B cell (primary cell): ENCODE results near the gene EPHA7. TPM values are rescaled to one million over a fixed set of nuclear protein-coding genes. Genes with fewer than 3 reads are reported as not detected.

Source experiments
- ATAC-seq: fragments of 200-7000 bp; cut with Tn5 transposase; one replicate; pipeline ENCODE4 v1.10.0; 2021; ENCODE audit warnings: low read depth, mild to moderate bottlenecking, moderate number of reproducible peaks, moderate library complexity
- CTCF ChIA-PET: fragments of 350-600 bp; sonication (Branson Sonifier 250); formaldehyde crosslinking; loops from one replicate; lab custom pipeline; 2021; ENCODE audit warnings: antibody characterized with exemption, inconsistent platforms; lab: Charles Lee
- POLR2A ChIA-PET: fragments of 350-600 bp; sonication (Branson Sonifier 250); formaldehyde crosslinking; loops from one replicate; lab custom pipeline; 2021; ENCODE audit warnings: antibody characterized with exemption; lab: Charles Lee
- DNase-seq: peaks from one replicate; pipeline ENCODE4 v3.0.0; 2013
- H2AFZ ChIP-seq: 2 replicates; pipeline ENCODE4 v1.6.1; 2012; ENCODE audit warnings: mild to moderate bottlenecking, low read depth, low read length; ENCODE audit not compliant: insufficient read depth, poor library complexity, severe bottlenecking
- H3K27ac ChIP-seq, 2 donors: 1 replicate in 1 of 2; 2 replicates in 1 of 2; pipeline ENCODE4 v1.5.1; 2012 to 2013; ENCODE audit warnings: low read length in 2 of 2, mild to moderate bottlenecking in 2 of 2, moderate library complexity in 1 of 2
- H3K27me3 ChIP-seq, 4 experiments: fragments of 200-600 bp in 1 of 4; sonication (generic) in 1 of 4; replicated peaks in 1 of 4; 1 replicate in 2 of 4; 2 replicates in 2 of 4; pipeline versions ENCODE4 v1.6.1 to v1.7.0; 2013 to 2016; ENCODE audit warnings: low read length in 3 of 4, mild to moderate bottlenecking in 2 of 4, mixed read lengths in 1 of 4, moderate library complexity in 1 of 4; ENCODE audit not compliant: insufficient read depth in 4 of 4, control insufficient read depth in 3 of 4; ENCODE audit errors: control extremely low read depth in 1 of 4
- H3K36me3 ChIP-seq, 2 experiments: replicated peaks in 1 of 2; 1 replicate in 1 of 2; 2 replicates in 1 of 2; pipeline versions ENCODE4 v1.6.1 to v1.7.1; 2013; ENCODE audit warnings: low read length in 1 of 2; ENCODE audit not compliant: insufficient read depth in 2 of 2, control insufficient read depth in 1 of 2; ENCODE audit errors: control extremely low read depth in 1 of 2, extremely low read depth in 1 of 2
- H3K4me1 ChIP-seq, 2 donors: fragments of 200-600 bp in 1 of 2; sonication (generic) in 1 of 2; 1 replicate in 1 of 2; 2 replicates in 1 of 2; pipeline versions ENCODE4 v1.5.1 to v1.6.1; 2013 to 2017; ENCODE audit warnings: low read length in 2 of 2; ENCODE audit not compliant: control insufficient read depth in 2 of 2, insufficient read depth in 2 of 2
- H3K4me2 ChIP-seq: replicated peaks from 2 replicates; pipeline ENCODE3; 2012; ENCODE audit warnings: mild to moderate bottlenecking, low read depth, low read length; ENCODE audit not compliant: poor library complexity, severe bottlenecking
- H3K4me3 ChIP-seq, 5 experiments: fragments of 200-600 bp in 1 of 5; sonication (generic) in 1 of 5; 1 replicate in 3 of 5; 2 replicates in 2 of 5; pipeline versions ENCODE4 v1.5.1 to v1.7.0; 2011 to 2016; ENCODE audit warnings: low read length in 4 of 5, mild to moderate bottlenecking in 4 of 5, low read depth in 2 of 5, control low read depth in 1 of 5, moderate library complexity in 1 of 5; ENCODE audit not compliant: insufficient read depth in 1 of 5; ENCODE audit errors: control extremely low read depth in 1 of 5, extremely low read depth in 1 of 5
- H3K79me2 ChIP-seq: fragments of 200-600 bp; sonication (generic); one replicate; pipeline ENCODE4 v1.6.0; 2016; ENCODE audit warnings: low read length; ENCODE audit not compliant: control insufficient read depth, insufficient read depth
- H3K9ac ChIP-seq: fragments of 200-600 bp; sonication (generic); 2 replicates; pipeline ENCODE4 v1.6.1; 2017; ENCODE audit warnings: mild to moderate bottlenecking, low read length, moderate library complexity
- H3K9me3 ChIP-seq, 3 donors: one replicate each; pipeline versions ENCODE4 v1.6.1 to v1.7.1; 2013; ENCODE audit warnings: low read length in 2 of 3; ENCODE audit not compliant: control insufficient read depth in 2 of 3, insufficient read depth in 1 of 3; ENCODE audit errors: control extremely low read depth in 1 of 3
- H4K20me1 ChIP-seq: 2 replicates; pipeline ENCODE4 v1.6.0; 2012; ENCODE audit warnings: mild to moderate bottlenecking, low read length; ENCODE audit not compliant: insufficient read depth, control insufficient read depth, poor library complexity, severe bottlenecking
- H3K27ac Mint-ChIP-seq: one replicate; pipeline ENCODE4 v1.8.0; 2021; ENCODE audit warnings: mixed read lengths
- H3K27me3 Mint-ChIP-seq: one replicate; pipeline ENCODE4 v1.8.0; 2021; ENCODE audit warnings: mixed read lengths
- H3K4me1 Mint-ChIP-seq: one replicate; pipeline ENCODE4 v1.8.0; 2021; ENCODE audit warnings: mixed read lengths
- H3K4me3 Mint-ChIP-seq: one replicate; pipeline ENCODE4 v1.8.0; 2021; ENCODE audit warnings: mixed read lengths
- H3K9me3 Mint-ChIP-seq: one replicate; pipeline ENCODE4 v1.8.0; 2022; ENCODE audit warnings: mixed read lengths; ENCODE audit not compliant: insufficient read depth
- EZH2 ChIP-seq: IDR thresholded peaks from 2 replicates; pipeline ENCODE4 v1.6.1; 2012; ENCODE audit warnings: borderline replicate concordance, low read depth, mild to moderate bottlenecking, moderate library complexity, low read length; ENCODE audit not compliant: insufficient read depth, poor library complexity, severe bottlenecking
- WGBS: methylation state at CpG from one replicate; pipeline ENCODE4 v1.1.5; 2013; ENCODE audit warnings: missing lambda C conversion rate; ENCODE audit not compliant: insufficient coverage; 5-methylcytosine and 5-hydroxymethylcytosine counted together
- intact Hi-C: fragments of 100-400 bp; cut with micrococcal nuclease; formaldehyde crosslinking; loops from one replicate; pipeline ENCODE4 v1.10.0; 2022
- polyA plus RNA-seq: library from polyadenylated mRNA; depleted of rRNA; stranded (reverse); fragments of >200 nt; gene quantifications from 2 replicates; pipeline ENCODE4 v1.2.3, GENCODE V29; 2012
- total RNA-seq, 2 donors: library from RNA; stranded (reverse); fragments of 120-200 nt in 1 of 2; gene quantifications; 1 replicate in 1 of 2; 2 replicates in 1 of 2; pipeline versions ENCODE4 v1.2.3 to v1.2.4, GENCODE V29; 2013 to 2022
- TF ChIP-seq, protein P1 (sequence below): fragments of 200-600 bp; IDR thresholded peaks from one replicate; pipeline ENCODE4 v1.8.0; 2022; ENCODE audit warnings: antibody characterized with exemption, mild to moderate bottlenecking

EPHA7 gene
- total and polyA plus RNA-seq, 2 donors (not counting 1 experiment from before 2014, with no cell fraction given), result not detected

DNA sequence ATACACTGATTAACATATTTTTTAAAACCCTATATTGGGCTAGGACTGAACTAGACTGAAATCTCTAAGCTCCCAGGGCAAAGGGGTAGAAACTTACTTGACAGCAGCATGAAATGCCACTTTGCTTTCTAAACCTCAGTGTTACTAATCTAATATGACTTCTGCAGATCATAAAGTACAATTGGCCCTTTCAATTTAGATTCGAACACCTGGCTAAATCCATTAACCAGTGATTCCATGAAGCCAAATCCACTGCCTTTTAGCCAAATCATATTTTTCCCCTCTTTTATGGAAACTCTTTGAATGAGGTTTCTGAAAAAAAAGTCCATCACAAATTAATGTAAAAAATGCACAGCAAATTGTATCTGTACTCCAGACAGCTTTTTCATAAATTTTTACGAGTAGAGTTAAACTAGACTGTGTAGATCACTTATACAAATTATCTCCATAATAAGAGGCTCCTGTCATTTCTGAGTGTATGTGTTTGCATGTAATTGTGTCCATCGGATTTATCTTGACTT lies 25.7 kb downstream of the EPHA7 start:
- Mint-ChIP-seq H3K27ac (no peak overlapping the region), H3K4me1 (no peaks in the 10 kb centered on the region), H3K27me3 (no peaks in the 10 kb centered on the region), H3K9me3 (no peaks in the 10 kb centered on the region), H3K4me3 (no peak overlapping the region)
- DNase-seq, result no peak
- Histone ChIP-seq H3K4me1 (no peaks in the 10 kb centered on the region), H3K9ac (no peak overlapping the region), H3K4me2 (no peak overlapping the region), H3K27ac (no peak overlapping the region), H3K79me2 (no peaks in the 10 kb centered on the region), H3K4me3 (no peak overlapping the region), H3K27me3 (no peaks in the 10 kb centered on the region), H3K9me3 (no peaks in the 10 kb centered on the region), H3K36me3 (no peaks in the 10 kb centered on the region), H4K20me1 (no peaks in the 10 kb centered on the region), H2AFZ (no peak overlapping the region)
- TF ChIP-seq, protein P1, sequence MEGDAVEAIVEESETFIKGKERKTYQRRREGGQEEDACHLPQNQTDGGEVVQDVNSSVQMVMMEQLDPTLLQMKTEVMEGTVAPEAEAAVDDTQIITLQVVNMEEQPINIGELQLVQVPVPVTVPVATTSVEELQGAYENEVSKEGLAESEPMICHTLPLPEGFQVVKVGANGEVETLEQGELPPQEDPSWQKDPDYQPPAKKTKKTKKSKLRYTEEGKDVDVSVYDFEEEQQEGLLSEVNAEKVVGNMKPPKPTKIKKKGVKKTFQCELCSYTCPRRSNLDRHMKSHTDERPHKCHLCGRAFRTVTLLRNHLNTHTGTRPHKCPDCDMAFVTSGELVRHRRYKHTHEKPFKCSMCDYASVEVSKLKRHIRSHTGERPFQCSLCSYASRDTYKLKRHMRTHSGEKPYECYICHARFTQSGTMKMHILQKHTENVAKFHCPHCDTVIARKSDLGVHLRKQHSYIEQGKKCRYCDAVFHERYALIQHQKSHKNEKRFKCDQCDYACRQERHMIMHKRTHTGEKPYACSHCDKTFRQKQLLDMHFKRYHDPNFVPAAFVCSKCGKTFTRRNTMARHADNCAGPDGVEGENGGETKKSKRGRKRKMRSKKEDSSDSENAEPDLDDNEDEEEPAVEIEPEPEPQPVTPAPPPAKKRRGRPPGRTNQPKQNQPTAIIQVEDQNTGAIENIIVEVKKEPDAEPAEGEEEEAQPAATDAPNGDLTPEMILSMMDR, result no peak
- TF ChIP-seq EZH2, result no peak
- no peak for ATAC-seq
- no CpG with 5 or more reads among the region's 3 CpGs for WGBS
- CTCF ChIA-PET, result no interaction called here
- POLR2A ChIA-PET, result no interaction called here
- intact Hi-C loops, result no loop called here

DNA sequence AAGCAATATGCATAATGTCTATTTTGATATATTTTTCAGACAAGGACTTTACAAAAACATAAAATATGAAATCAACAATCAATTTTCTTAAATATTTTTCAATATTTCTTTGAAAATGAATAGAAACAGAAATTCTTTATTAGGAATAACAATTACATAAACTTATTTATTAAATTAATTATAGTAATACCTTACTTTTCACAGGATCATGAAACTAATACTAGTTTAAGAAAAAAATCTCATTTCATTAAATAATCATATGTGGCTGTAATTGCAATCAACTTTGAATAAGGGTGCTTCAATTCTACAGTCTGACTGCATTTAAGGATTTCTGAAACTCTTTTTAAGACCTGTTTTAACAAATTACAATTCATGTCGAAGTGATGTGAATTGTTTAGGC lies 26.6 kb downstream of the EPHA7 start:
- TF ChIP-seq, protein P1, result no peak
- TF ChIP-seq EZH2, result no peak
- H3K4me3 Mint-ChIP-seq, result no peak overlapping the region
- Histone ChIP-seq H2AFZ (no peak overlapping the region), H4K20me1 (no peaks in the 10 kb centered on the region), H3K4me3 (no peak overlapping the region), H3K9me3 (no peaks in the 10 kb centered on the region), H3K36me3 (no peaks in the 10 kb centered on the region), H3K27ac (no peak overlapping the region), H3K9ac (no peak overlapping the region), H3K79me2 (no peaks in the 10 kb centered on the region), H3K4me1 (no peaks in the 10 kb centered on the region), H3K27me3 (no peaks in the 10 kb centered on the region), H3K4me2 (no peak overlapping the region)
- ATAC-seq (no peak), DNase-seq (no peak)
- H3K4me1 Mint-ChIP-seq, result no peaks in the 10 kb centered on the region
- no peaks in the 10 kb centered on the region for H3K9me3 Mint-ChIP-seq
- H3K27ac Mint-ChIP-seq, result no peak overlapping the region
- H3K27me3 Mint-ChIP-seq, result no peaks in the 10 kb centered on the region
- POLR2A ChIA-PET, result no interaction called here
- no CpG with 5 or more reads among the region's 1 CpG for WGBS
- intact Hi-C loops, result no loop called here
- CTCF ChIA-PET, result no interaction called here
